Choroid plexus epithelial cell (primary cell): ENCODE data around the gene SRP9.

Experiments used
- DNase-seq: peaks from one replicate; pipeline ENCODE4 v3.0.0-alpha.2; 2010; ENCODE audit warnings: low read depth
- H3K4me3 ChIP-seq: 2 replicates; pipeline ENCODE4 v1.5.1; 2011; ENCODE audit warnings: low read depth, mild to moderate bottlenecking, control low read depth, low read length, moderate library complexity
- TF ChIP-seq, protein P1 (sequence below): conservative IDR thresholded peaks from 2 replicates; pipeline ENCODE4 v1.5.1; 2011; ENCODE audit warnings: low read depth, mild to moderate bottlenecking, control low read depth, inconsistent platforms, low read length, moderate library complexity

The SRP9 gene

DNA sequence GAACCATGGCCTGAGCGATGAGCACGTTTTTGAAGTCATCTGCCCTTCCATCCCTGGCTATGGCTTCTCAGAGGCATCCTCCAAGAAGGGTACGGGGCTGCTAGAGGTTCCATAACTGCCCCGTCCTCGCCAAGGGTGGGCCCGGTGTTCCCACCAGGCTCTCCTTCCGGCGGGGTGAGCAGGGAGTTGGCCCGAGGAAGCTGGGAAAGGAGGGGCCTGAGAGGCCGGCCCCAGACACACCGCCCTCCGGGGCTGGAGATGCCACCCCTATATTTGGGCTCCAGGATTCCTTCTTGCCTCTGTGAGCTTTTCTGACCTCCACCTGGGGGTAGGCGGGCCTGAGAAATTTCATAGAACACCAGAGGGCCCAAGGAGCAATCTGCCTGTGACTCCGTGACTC, 61.2 kb downstream of the SRP9 start:
- H3K4me3 ChIP-seq = no peak overlapping the region
- DNase-seq = no peak
- TF ChIP-seq, protein P1, sequence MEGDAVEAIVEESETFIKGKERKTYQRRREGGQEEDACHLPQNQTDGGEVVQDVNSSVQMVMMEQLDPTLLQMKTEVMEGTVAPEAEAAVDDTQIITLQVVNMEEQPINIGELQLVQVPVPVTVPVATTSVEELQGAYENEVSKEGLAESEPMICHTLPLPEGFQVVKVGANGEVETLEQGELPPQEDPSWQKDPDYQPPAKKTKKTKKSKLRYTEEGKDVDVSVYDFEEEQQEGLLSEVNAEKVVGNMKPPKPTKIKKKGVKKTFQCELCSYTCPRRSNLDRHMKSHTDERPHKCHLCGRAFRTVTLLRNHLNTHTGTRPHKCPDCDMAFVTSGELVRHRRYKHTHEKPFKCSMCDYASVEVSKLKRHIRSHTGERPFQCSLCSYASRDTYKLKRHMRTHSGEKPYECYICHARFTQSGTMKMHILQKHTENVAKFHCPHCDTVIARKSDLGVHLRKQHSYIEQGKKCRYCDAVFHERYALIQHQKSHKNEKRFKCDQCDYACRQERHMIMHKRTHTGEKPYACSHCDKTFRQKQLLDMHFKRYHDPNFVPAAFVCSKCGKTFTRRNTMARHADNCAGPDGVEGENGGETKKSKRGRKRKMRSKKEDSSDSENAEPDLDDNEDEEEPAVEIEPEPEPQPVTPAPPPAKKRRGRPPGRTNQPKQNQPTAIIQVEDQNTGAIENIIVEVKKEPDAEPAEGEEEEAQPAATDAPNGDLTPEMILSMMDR = no peak
